ENCODE measurements around the gene MAGEC3.
"Not testable (repeated sequence)": the region's sequence is repeated elsewhere in the genome, so short reads cannot be mapped to it uniquely, and the experiment has no call there.

The MAGEC3 gene, protein sequence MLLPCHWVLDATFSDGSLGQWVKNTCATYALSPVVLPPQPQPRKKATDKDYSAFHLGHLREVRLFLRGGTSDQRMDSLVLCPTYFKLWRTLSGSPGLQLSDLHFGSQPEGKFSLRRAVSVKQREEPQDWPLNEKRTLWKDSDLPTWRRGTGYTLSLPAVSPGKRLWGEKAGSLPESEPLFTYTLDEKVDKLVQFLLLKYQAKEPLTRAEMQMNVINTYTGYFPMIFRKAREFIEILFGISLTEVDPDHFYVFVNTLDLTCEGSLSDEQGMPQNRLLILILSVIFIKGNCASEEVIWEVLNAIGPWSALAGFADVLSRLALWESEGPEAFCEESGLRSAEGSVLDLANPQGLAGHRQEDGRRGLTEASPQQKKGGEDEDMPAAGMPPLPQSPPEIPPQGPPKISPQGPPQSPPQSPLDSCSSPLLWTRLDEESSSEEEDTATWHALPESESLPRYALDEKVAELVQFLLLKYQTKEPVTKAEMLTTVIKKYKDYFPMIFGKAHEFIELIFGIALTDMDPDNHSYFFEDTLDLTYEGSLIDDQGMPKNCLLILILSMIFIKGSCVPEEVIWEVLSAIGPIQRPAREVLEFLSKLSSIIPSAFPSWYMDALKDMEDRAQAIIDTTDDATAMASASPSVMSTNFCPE

DNA sequence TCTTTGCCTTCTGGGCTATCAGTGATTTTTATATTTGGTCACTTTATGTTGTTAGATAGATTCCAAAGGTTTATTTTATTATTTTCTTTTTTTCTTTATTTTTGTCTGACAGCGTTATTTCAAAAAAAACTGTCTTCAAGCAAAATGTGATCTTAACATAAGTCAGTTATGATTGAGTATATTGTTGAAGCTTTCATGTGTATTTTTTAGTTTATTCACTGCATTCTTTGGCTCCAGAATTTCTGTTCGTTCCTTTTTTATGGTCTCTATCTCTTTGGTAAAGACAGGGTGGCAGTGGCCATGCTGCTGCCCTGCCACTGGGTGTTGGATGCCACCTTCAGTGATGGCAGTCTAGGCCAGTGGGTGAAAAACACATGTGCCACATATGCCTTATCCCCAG lies at the start of gene MAGEC3:
TSS of gene MAGEC3 (plus strand) at position 301 of the 400 bp plus-strand sequence. CDS start at position 301, 0 bp downstream.
- no peaks in the 10 kb centered on the region for H3K4me1 ChIP-seq (ENCODE audit: insufficient read depth, low read length)
- H3K36me3 ChIP-seq (ENCODE audit: insufficient read depth, low read length), result no peaks in the 10 kb centered on the region
- H3K9ac ChIP-seq (ENCODE audit: low read depth, low read length), result no peak within 1 kb of the TSS
- no peaks in the 10 kb centered on the region for H3K9me3 ChIP-seq (ENCODE audit: control insufficient read depth, insufficient read depth, low read length)

- Histone ChIP-seq H3K36me3 (ENCODE audit: insufficient read depth, low read length) (no peaks in the 10 kb centered on the region), H3K4me1 (ENCODE audit: insufficient read depth, low read length) (no peaks in the 10 kb centered on the region), H3K9ac (ENCODE audit: low read depth, low read length) (no peak overlapping the region), H3K9me3 (ENCODE audit: control insufficient read depth, insufficient read depth, low read length) (no peaks in the 10 kb centered on the region)
Observed at GRCh38 chrX:141791856-141792255, 46.3 kb upstream of the MAGEC3 start.

- H3K4me1 ChIP-seq (ENCODE audit: insufficient read depth, low read length), result no peaks in the 10 kb centered on the region
- H3K36me3 ChIP-seq (ENCODE audit: insufficient read depth, low read length), result no peaks in the 10 kb centered on the region
- H3K9me3 ChIP-seq (ENCODE audit: control insufficient read depth, insufficient read depth, low read length), result no peaks in the 10 kb centered on the region
- H3K9ac ChIP-seq (ENCODE audit: low read depth, low read length), result no peak overlapping the region
Observed at GRCh38 chrX:141811438-141811837, 26.7 kb upstream of the MAGEC3 start.

GRCh38 chrX:141814213-141814857 lies 23.8 kb upstream of the MAGEC3 start:
- no peaks in the 10 kb centered on the region for H3K4me1 ChIP-seq (ENCODE audit: insufficient read depth, low read length)
- no peak overlapping the region for H3K9ac ChIP-seq (ENCODE audit: low read depth, low read length)
- no peaks in the 10 kb centered on the region for H3K36me3 ChIP-seq (ENCODE audit: insufficient read depth, low read length)
- H3K9me3 ChIP-seq (ENCODE audit: control insufficient read depth, insufficient read depth, low read length), result no peaks in the 10 kb centered on the region

DNA sequence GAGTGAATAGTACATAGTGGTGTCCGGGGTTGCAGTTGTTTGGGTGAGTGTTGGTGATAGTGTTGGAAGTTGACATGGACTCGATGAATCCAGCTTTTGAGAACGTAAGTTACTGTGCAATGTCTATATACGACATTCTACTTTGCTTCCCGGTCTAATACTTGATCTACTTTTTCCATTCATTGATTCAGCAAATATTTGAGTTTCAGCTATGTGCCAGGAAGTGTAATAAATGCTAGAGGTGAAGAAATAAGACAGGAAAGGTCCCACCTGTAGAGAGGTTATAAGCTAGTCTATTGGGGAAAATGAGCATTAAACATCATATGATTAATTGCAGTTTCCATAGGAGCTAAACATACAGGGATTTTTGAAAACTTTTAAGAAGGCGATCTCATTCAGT lies 22.2 kb upstream of the MAGEC3 start:
- Histone ChIP-seq H3K9ac (ENCODE audit: low read depth, low read length) (no peak overlapping the region), H3K9me3 (ENCODE audit: control insufficient read depth, insufficient read depth, low read length) (no peaks in the 10 kb centered on the region), H3K36me3 (ENCODE audit: insufficient read depth, low read length) (no peaks in the 10 kb centered on the region), H3K4me1 (ENCODE audit: insufficient read depth, low read length) (no peaks in the 10 kb centered on the region)

DNA sequence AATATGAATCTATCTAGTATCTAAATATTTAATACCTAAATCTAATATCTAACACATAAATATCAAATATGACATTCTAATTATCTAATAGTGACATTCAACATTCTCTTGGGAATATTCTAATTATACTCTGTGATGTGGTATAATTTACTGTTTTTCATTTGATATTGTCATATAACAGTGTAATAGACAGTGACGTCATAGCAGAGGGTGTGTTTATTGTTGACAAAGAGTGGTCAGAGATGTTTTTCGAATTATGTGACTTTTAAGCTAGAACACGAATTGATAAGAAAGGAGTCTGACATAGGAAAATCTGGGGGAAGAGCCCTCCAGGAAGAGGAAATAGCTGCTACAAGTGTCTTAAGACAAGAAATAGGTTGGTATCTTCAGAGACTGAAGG lies 5.9 kb upstream of the MAGEC3 start:
- H3K9me3 ChIP-seq (ENCODE audit: control insufficient read depth, insufficient read depth, low read length), result no peaks in the 10 kb centered on the region
- no peaks in the 10 kb centered on the region for H3K36me3 ChIP-seq (ENCODE audit: insufficient read depth, low read length)
- no peak overlapping the region for H3K9ac ChIP-seq (ENCODE audit: low read depth, low read length)
- no peaks in the 10 kb centered on the region for H3K4me1 ChIP-seq (ENCODE audit: insufficient read depth, low read length)

- no peaks in the 10 kb centered on the region for H3K9me3 ChIP-seq (ENCODE audit: control insufficient read depth, insufficient read depth, low read length)
- H3K4me1 ChIP-seq (ENCODE audit: insufficient read depth, low read length), result no peaks in the 10 kb centered on the region
- no peaks in the 10 kb centered on the region for H3K36me3 ChIP-seq (ENCODE audit: insufficient read depth, low read length)
- no peak overlapping the region for H3K9ac ChIP-seq (ENCODE audit: low read depth, low read length)
Observed at GRCh38 chrX:141839856-141840255, 1.7 kb downstream of the MAGEC3 start.

- Histone ChIP-seq H3K36me3 (ENCODE audit: insufficient read depth, low read length) (no peaks in the 10 kb centered on the region), H3K4me1 (ENCODE audit: insufficient read depth, low read length) (no peaks in the 10 kb centered on the region)
Observed at GRCh38 chrX:141857479-141857878, 19.4 kb downstream of the MAGEC3 start.

DNA sequence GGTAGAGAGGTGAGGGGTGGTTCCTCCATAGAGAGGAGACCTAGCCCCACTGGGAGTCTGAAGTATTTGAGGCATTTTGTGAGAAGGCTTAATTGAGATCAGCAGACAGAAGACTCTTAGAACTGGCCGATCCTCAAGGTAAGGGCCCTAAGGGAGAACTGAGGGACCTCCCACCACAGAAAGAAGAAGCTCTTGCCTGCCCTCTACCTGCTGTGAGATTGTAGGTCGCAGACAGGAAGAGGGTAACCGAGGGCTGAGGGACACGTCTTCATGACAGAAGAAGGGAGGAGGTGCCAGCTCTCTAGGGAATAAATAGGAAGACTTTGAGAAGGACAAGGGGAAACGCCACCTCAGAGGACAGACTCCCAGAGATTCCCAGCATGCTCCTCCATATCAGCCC lies 41.5 kb downstream of the MAGEC3 start:
- Histone ChIP-seq H3K36me3 (ENCODE audit: insufficient read depth, low read length) (no peaks in the 10 kb centered on the region), H3K9ac (ENCODE audit: low read depth, low read length) (no peak overlapping the region), H3K9me3 (ENCODE audit: control insufficient read depth, insufficient read depth, low read length) (peaks cover 3% of the 10 kb centered on the region; the same call in 1 of the 2 replicates), H3K4me1 (ENCODE audit: insufficient read depth, low read length) (0 out of 2 replicates have a peak, but pooled peaks cover 4% of the 10 kb centered on the region)

More at GRCh38 chrX:141857479-141857878, 19.4 kb downstream of the MAGEC3 start:
- H3K9ac ChIP-seq (ENCODE audit: low read depth, low read length), result no peak overlapping the region
- no peaks in the 10 kb centered on the region for H3K9me3 ChIP-seq (ENCODE audit: control insufficient read depth, insufficient read depth, low read length)

- H3K9me3 ChIP-seq (ENCODE audit: control insufficient read depth, insufficient read depth, low read length); H3K9ac ChIP-seq (ENCODE audit: low read depth, low read length); H3K4me1 ChIP-seq (ENCODE audit: insufficient read depth, low read length); H3K36me3 ChIP-seq (ENCODE audit: insufficient read depth, low read length): not testable (repeated sequence)
Observed at GRCh38 chrX:141888811-141889210, 50.7 kb downstream of the MAGEC3 start.

- H3K36me3 ChIP-seq (ENCODE audit: insufficient read depth, low read length), result no peaks in the 10 kb centered on the region
- H3K9ac ChIP-seq (ENCODE audit: low read depth, low read length), result no peak overlapping the region
- no peaks in the 10 kb centered on the region for H3K9me3 ChIP-seq (ENCODE audit: control insufficient read depth, insufficient read depth, low read length)
- H3K4me1 ChIP-seq (ENCODE audit: insufficient read depth, low read length), result no peaks in the 10 kb centered on the region
Observed at GRCh38 chrX:141894733-141895132, 56.6 kb downstream of the MAGEC3 start.

DNA sequence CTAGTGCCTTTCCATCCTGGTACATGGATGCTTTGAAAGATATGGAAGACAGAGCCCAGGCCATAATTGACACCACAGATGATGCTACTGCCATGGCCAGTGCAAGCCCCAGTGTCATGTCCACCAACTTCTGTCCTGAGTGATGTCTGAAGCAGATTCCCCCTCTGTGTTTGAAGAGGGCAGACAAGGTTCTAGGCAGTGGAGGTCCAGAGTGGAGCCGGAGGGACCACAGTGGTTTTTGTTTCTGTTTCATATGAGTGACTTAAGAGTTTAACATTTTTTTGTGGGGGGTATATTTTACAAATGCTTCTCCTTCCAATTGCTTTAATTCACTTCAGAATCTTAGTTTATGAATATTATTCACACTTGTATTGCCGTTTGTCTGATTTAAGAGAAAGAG lies 59.6 kb downstream of the MAGEC3 start:
- H3K9me3 ChIP-seq (ENCODE audit: control insufficient read depth, insufficient read depth, low read length), result no peaks in the 10 kb centered on the region
- H3K4me1 ChIP-seq (ENCODE audit: insufficient read depth, low read length), result no peaks in the 10 kb centered on the region
- no peaks in the 10 kb centered on the region for H3K36me3 ChIP-seq (ENCODE audit: insufficient read depth, low read length)
- H3K9ac ChIP-seq (ENCODE audit: low read depth, low read length), result no peak overlapping the region

GRCh38 chrX:141902366-141902765 lies 64.2 kb downstream of the MAGEC3 start:
- no peaks in the 10 kb centered on the region for H3K36me3 ChIP-seq (ENCODE audit: insufficient read depth, low read length)
- H3K9ac ChIP-seq (ENCODE audit: low read depth, low read length), result no peak overlapping the region
- no peaks in the 10 kb centered on the region for H3K4me1 ChIP-seq (ENCODE audit: insufficient read depth, low read length)
- H3K9me3 ChIP-seq (ENCODE audit: control insufficient read depth, insufficient read depth, low read length), result no peaks in the 10 kb centered on the region

DNA sequence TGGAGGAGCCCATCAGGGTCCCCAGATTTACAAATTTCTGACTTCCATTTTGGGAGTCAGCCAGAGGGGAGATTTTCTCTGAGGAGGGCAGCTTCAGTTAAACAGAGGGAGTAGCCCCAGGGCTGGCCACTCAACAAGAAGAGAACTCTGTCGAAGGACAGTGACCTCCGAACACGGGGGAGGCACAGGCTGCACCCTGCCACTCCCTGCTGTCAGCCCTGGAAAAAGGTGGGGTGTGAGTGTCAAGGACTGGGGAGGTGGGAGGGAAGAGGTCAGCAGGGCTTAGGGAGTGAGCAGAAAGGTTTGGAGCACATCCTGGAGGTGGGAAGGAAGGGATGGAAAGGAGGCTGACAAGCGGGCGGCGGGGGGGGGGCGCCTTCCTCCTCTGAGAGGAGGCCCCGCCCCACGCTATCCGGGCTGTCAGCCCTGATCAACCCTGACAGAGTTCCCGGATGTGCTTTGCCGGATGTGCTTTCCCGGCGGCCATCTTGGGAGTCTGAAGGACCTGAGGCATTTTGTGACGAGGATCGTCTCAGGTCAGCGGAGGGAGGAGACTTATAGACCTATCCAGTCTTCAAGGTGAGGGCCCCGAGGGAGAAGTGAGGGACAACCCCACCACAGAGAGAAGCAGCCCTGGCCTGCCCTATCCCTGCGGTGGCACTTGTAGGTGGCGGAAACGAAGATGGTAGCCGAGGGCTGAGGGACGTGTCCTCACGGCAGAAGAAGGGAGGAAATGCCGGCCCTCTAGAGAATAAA lies 65.5 kb downstream of the MAGEC3 start, which contains the start of gene MAGEC1:
TSS of gene MAGEC1 (plus strand) at position 495 of the 756 bp plus-strand sequence. CDS start 1,179 bp downstream, outside the sequence.
- no peaks in the 10 kb centered on the region for H3K36me3 ChIP-seq (ENCODE audit: insufficient read depth, low read length)
- H3K9ac ChIP-seq (ENCODE audit: low read depth, low read length), result no peak within 1 kb of the TSS
- no peaks in the 10 kb centered on the region for H3K4me1 ChIP-seq (ENCODE audit: insufficient read depth, low read length)
- H3K9me3 ChIP-seq (ENCODE audit: control insufficient read depth, insufficient read depth, low read length), result no peaks in the 10 kb centered on the region

Data from ES-I3 (cell line).